Astrocyte of the spinal cord (primary cell): ENCODE measurements around the gene AEN.

ENCODE experiments used
- DNase-seq: peaks from one replicate; pipeline ENCODE4 v3.0.0; 2011; ENCODE audit warnings: low read depth, low spot score
- H3K4me3 ChIP-seq: 2 replicates; pipeline ENCODE4 v1.5.1; 2011; ENCODE audit warnings: low read depth, mild to moderate bottlenecking, low read length, moderate library complexity
- in situ Hi-C: cut with HindIII; loops from 2 replicates; pipeline ENCODE4 v1.10.0; 2017; ENCODE audit warnings: low sequenced_read_pairs
- TF ChIP-seq, protein P1 (sequence below): IDR thresholded peaks from 2 replicates; pipeline ENCODE4 v1.5.1; 2012; ENCODE audit warnings: low read depth, mild to moderate bottlenecking, low read length, inconsistent platforms

The AEN gene

GRCh38 chr15:88649753-88650551, 28.8 kb downstream of the AEN start:
- no peak for DNase-seq
- in situ Hi-C loops: no loop called here
- no peak overlapping the region for H3K4me3 ChIP-seq
- TF ChIP-seq, protein P1, sequence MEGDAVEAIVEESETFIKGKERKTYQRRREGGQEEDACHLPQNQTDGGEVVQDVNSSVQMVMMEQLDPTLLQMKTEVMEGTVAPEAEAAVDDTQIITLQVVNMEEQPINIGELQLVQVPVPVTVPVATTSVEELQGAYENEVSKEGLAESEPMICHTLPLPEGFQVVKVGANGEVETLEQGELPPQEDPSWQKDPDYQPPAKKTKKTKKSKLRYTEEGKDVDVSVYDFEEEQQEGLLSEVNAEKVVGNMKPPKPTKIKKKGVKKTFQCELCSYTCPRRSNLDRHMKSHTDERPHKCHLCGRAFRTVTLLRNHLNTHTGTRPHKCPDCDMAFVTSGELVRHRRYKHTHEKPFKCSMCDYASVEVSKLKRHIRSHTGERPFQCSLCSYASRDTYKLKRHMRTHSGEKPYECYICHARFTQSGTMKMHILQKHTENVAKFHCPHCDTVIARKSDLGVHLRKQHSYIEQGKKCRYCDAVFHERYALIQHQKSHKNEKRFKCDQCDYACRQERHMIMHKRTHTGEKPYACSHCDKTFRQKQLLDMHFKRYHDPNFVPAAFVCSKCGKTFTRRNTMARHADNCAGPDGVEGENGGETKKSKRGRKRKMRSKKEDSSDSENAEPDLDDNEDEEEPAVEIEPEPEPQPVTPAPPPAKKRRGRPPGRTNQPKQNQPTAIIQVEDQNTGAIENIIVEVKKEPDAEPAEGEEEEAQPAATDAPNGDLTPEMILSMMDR: no peak

GRCh38 chr15:88650556-88650955, 29.4 kb downstream of the AEN start:
- TF ChIP-seq, protein P1: no peak
- in situ Hi-C loops: no loop called here
- no peak overlapping the region for H3K4me3 ChIP-seq
- DNase-seq: no peak

GRCh38 chr15:88651136-88651732, 30.1 kb downstream of the AEN start:
- no peak overlapping the region for H3K4me3 ChIP-seq
- no peak for DNase-seq
- TF ChIP-seq, protein P1: no peak
- in situ Hi-C loops: no loop called here

DNA sequence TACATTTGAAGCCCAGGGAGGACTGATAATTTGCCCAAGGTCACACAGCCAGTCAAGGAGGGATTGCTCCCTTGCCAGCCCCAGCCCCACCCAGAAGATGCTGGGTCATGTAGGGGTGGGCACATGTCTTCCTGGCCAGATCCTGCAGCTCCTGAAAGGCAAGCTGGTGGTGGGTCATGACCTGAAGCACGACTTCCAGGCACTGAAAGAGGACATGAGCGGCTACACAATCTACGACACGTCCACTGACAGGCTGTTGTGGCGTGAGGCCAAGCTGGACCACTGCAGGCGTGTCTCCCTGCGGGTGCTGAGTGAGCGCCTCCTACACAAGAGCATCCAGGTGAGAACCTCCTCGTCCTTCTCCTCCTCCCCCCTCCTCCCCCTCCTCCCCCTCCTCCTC, 30.8 kb downstream of the AEN start:
- no peak overlapping the region for H3K4me3 ChIP-seq
- no peak for DNase-seq
- TF ChIP-seq, protein P1: no peak
- in situ Hi-C loops: no loop called here

DNA sequence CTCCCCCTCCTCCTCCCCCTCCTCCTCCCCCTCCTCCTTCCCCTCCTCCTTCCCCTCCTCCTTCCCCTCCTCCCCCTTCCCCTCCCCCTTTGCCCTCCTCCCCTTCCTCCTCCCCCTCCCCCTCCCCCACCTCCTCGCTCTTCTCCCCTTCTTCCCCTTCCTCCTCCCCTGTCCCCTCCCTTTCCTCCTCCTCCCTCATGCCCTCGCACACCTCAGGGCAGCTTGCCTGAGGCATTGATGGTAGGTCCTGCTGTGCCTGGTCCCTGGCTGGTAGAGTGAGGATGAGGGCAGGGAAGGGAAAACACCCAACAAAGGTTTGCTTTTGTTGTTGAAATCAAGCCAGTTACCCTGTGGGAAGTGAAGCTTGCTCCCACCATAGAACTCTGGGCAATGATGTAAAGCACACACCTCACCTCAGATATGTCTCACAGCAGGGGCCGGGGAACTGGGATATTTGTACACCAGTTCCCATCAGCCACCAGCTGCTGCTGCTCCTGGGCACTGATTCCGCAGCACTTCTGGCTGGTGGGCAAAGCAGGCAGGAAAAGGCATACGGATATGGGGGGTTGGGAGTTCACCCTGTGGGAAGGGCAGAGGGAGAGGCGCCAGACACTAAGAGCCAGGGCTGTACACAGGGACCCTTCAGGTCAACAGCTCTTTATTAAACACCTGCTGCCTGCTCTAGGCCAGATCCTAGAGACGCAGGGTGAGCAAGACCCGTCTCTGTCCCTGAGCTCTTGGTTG, 31.5 kb downstream of the AEN start:
- no peak overlapping the region for H3K4me3 ChIP-seq
- TF ChIP-seq, protein P1: no peak
- DNase-seq: no peak
- in situ Hi-C loops: no loop called here

DNA sequence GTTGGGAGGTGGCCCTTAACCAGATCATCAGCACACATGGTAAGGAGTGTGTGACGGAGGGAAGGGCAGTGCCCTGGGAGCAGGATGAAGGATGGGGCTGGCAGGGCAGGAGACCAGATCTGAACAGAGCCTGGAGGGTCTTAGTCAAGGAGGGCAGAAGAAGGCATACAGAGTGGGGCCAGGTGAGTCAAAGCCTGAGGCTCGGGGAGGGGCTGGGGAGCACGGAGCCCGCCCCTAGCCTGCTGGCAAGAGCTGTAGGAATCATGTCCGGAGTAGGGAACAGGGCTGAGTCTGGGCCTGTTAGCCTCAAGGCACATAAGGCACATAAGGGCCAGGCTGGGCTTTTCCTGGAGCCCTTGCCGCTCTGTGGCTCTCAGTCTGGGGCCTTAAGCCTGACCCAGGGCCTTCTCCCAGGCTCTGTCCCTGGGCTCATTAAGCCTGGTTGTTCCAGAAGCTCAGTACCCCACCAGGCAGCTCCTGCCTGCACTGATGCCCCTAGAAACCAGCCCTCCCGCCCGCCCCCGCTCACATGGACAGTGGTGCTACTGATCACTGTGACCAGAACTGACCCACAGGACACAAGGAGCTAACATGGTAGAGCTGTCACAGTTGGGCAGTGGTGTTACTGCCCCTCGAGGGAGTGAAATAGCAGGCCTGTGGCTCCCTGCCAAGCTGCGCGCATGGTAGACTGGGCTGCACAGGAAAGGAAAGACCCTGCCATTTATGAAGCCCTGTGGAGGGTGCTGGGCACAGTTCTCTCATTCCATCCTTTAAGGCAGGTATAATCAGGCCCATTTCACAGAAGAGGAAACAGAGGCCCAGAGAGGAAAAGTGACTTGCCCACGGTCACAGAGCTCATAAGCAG, 32.3 kb downstream of the AEN start:
- H3K4me3 ChIP-seq: no peak overlapping the region
- TF ChIP-seq, protein P1: no peak
- DNase-seq: no peak
- in situ Hi-C loops: no loop called here
